SK-N-MC (cell line): ENCODE data around the gene RCAN1.

Source experiments
- EZH2 ChIP-seq: fragments of 200-600 bp; sonication (generic); IDR thresholded peaks from one replicate; pipeline ENCODE4 v1.6.1; 2017; ENCODE audit warnings: antibody characterized with exemption
- POLR2AphosphoS5 ChIP-seq: IDR thresholded peaks from 2 replicates; pipeline ENCODE4 v1.6.1; 2012; ENCODE audit warnings: mild to moderate bottlenecking, low read depth, low read length, borderline replicate concordance

- TF ChIP-seq EZH2 (no peak), POLR2AphosphoS5 (no peak)
These were observed 960 bp downstream of the RCAN1 start for GRCh38 chr21:34613679-34614627.
